Urothelium cell line (cell line): Measurements from ENCODE around the gene ZNF385D.
A peak's percentile ranks its signal among the peaks of the same experiment; 100 is the strongest.

Source experiments
- DNase-seq: peaks from one replicate; pipeline ENCODE4 v3.0.0; 2011; ENCODE audit warnings: low spot score, mixed read lengths
- FAIRE-seq: peaks from 2 replicates; lab custom pipeline; 2011; peaks lifted over from hg19 to GRCh38; lab: Jason Lieb, UNC

The ZNF385D gene

GRCh38 chr3:21682206-21682605, 68.8 kb downstream of the ZNF385D start:
- no peak for DNase-seq
- FAIRE-seq = no peak

GRCh38 chr3:21673393-21673792, 77.6 kb downstream of the ZNF385D start:
- no peak for FAIRE-seq
- no peak for DNase-seq

GRCh38 chr3:21672303-21672702, 78.7 kb downstream of the ZNF385D start:
- FAIRE-seq (peak; percentile 83), DNase-seq (peak; percentile 73)

GRCh38 chr3:21670386-21670785, 80.6 kb downstream of the ZNF385D start:
- no peak for FAIRE-seq

GRCh38 chr3:21668012-21668411, 83.0 kb downstream of the ZNF385D start:
- DNase-seq = no peak
- no peak for FAIRE-seq

More at GRCh38 chr3:21670386-21670785, 80.6 kb downstream of the ZNF385D start:
- DNase-seq = no peak

GRCh38 chr3:21665444-21666100, 85.4 kb downstream of the ZNF385D start:
- no peak for DNase-seq
- no peak for FAIRE-seq

- DNase-seq (no peak), FAIRE-seq (no peak)
These were observed 86.0 kb downstream of the ZNF385D start for GRCh38 chr3:21664996-21665395.

GRCh38 chr3:21662403-21662802, 88.6 kb downstream of the ZNF385D start:
- FAIRE-seq (no peak), DNase-seq (no peak)

GRCh38 chr3:21654662-21655061, 96.3 kb downstream of the ZNF385D start:
- no peak for DNase-seq
- no peak for FAIRE-seq

GRCh38 chr3:21654241-21654640, 96.8 kb downstream of the ZNF385D start:
- no peak for DNase-seq
- no peak for FAIRE-seq

GRCh38 chr3:21649519-21649918, 101.5 kb downstream of the ZNF385D start:
- DNase-seq (no peak), FAIRE-seq (no peak)

- FAIRE-seq (no peak), DNase-seq (no peak)
These were observed 103.0 kb downstream of the ZNF385D start for GRCh38 chr3:21647961-21648360.

GRCh38 chr3:21645121-21645897, 105.7 kb downstream of the ZNF385D start:
- no peak for DNase-seq
- no peak for FAIRE-seq

- no peak for DNase-seq
- no peak for FAIRE-seq
These were observed 106.7 kb downstream of the ZNF385D start for GRCh38 chr3:21644268-21644667.

- DNase-seq = no peak
- no peak for FAIRE-seq
These were observed 107.3 kb downstream of the ZNF385D start for GRCh38 chr3:21643752-21644151.

- DNase-seq (no peak), FAIRE-seq (no peak)
These were observed 108.6 kb downstream of the ZNF385D start for GRCh38 chr3:21642433-21642832.

- FAIRE-seq (no peak), DNase-seq (no peak)
These were observed 109.1 kb downstream of the ZNF385D start for GRCh38 chr3:21641959-21642358.

GRCh38 chr3:21638488-21638887, 112.5 kb downstream of the ZNF385D start:
- no peak for FAIRE-seq
- DNase-seq = no peak

GRCh38 chr3:21634112-21634511, 116.9 kb downstream of the ZNF385D start:
- FAIRE-seq (no peak), DNase-seq (no peak)

GRCh38 chr3:21624524-21624923, 126.5 kb downstream of the ZNF385D start:
- no peak for DNase-seq
- no peak for FAIRE-seq

GRCh38 chr3:21621181-21621651, 129.8 kb downstream of the ZNF385D start:
- FAIRE-seq (no peak), DNase-seq (peak; percentile 11)

- DNase-seq (no peak), FAIRE-seq (no peak)
These were observed 130.4 kb downstream of the ZNF385D start for GRCh38 chr3:21620511-21621155.
